OCI-LY7 (cell line): Measurements from ENCODE around the gene AQP12B. TPM values are rescaled to one million over a fixed set of nuclear protein-coding genes. Genes with fewer than 3 reads are reported as not detected.

Source experiments
- BruUV-seq: library from RNA; stranded (reverse); fragments of 400-500 nt; replicated peaks from 2 replicates; lab custom pipeline; 2021; lab: Mats Ljungman, UMichigan
- CTCF ChIA-PET: fragments of 300-600 bp; sonication (Branson Sonifier 250); formaldehyde crosslinking; loops from one replicate; lab custom pipeline; 2022; ENCODE audit warnings: antibody characterized with exemption; ENCODE audit not compliant: unreplicated experiment; lab: Charles Lee
- POLR2A ChIA-PET: fragments of 300-600 bp; sonication (Branson Sonifier 250); formaldehyde crosslinking; loops from one replicate; lab custom pipeline; 2022; ENCODE audit warnings: antibody characterized with exemption; lab: Charles Lee
- DNase-seq: peaks from one replicate; pipeline ENCODE4 v3.0.0-alpha.2; 2015; ENCODE audit warnings: low spot score
- H2AFZ ChIP-seq: fragments of 200-600 bp; sonication (generic), shearing (Covaris generic); 2 replicates; pipeline ENCODE4 v1.6.1; 2014; ENCODE audit warnings: mild to moderate bottlenecking, antibody characterized with exemption, low read length, moderate library complexity
- H3K27ac ChIP-seq: fragments of 200-600 bp; sonication (generic); 2 replicates; pipeline ENCODE4 v1.5.1; 2014; ENCODE audit warnings: mixed run types, low read depth, mild to moderate bottlenecking, moderate library complexity, low read length, inconsistent platforms; ENCODE audit not compliant: poor library complexity, severe bottlenecking
- H3K36me3 ChIP-seq: fragments of 200-600 bp; sonication (generic); 2 replicates; pipeline ENCODE4 v1.6.1; 2014; ENCODE audit warnings: mild to moderate bottlenecking, antibody characterized with exemption, low read length, moderate library complexity, mixed read lengths; ENCODE audit not compliant: insufficient read depth
- H3K4me1 ChIP-seq: fragments of 200-600 bp; sonication (generic); 2 replicates; pipeline ENCODE4 v1.5.1; 2014; ENCODE audit warnings: mild to moderate bottlenecking, low read length; ENCODE audit not compliant: insufficient read depth, poor library complexity, severe bottlenecking
- H3K4me2 ChIP-seq: fragments of 200-600 bp; sonication (generic); 2 replicates; pipeline ENCODE4 v1.6.1; 2014; ENCODE audit warnings: mild to moderate bottlenecking, low read length
- H3K4me3 ChIP-seq: fragments of 200-600 bp; sonication (generic); 2 replicates; pipeline ENCODE4 v1.5.1; 2014; ENCODE audit warnings: mild to moderate bottlenecking, low read depth, low read length; ENCODE audit not compliant: poor library complexity, severe bottlenecking
- H3K79me2 ChIP-seq: fragments of 200-600 bp; sonication (generic); 2 replicates; pipeline ENCODE4 v1.6.1; 2016; ENCODE audit warnings: low read depth, mild to moderate bottlenecking, low read length, moderate library complexity, mixed read lengths; ENCODE audit not compliant: insufficient read depth
- H3K9me2 ChIP-seq: fragments of 200-600 bp; sonication (generic); 2 replicates; pipeline ENCODE4 v1.6.1; 2016; ENCODE audit warnings: mild to moderate bottlenecking, low read length, mixed read lengths; ENCODE audit not compliant: insufficient read depth
- H3K9me3 ChIP-seq: fragments of 200-600 bp; sonication (generic); 2 replicates; pipeline ENCODE4 v1.6.1; 2014; ENCODE audit warnings: mild to moderate bottlenecking, mixed run types, low read length, mixed read lengths
- H4K20me1 ChIP-seq: fragments of 200-600 bp; sonication (generic); 2 replicates; pipeline ENCODE4 v1.6.1; 2014; ENCODE audit warnings: mild to moderate bottlenecking, antibody characterized with exemption, low read length, moderate library complexity, mixed read lengths; ENCODE audit not compliant: insufficient read depth
- CTCF ChIP-seq: fragments of 200-600 bp; sonication (generic); conservative IDR thresholded peaks from 2 replicates; pipeline ENCODE4 v1.5.1; 2014; ENCODE audit warnings: mild to moderate bottlenecking, antibody characterized with exemption, low read length, moderate library complexity, mixed read lengths
- EZH2phosphoT487 ChIP-seq: fragments of 200-600 bp; sonication (generic); IDR thresholded peaks from 2 replicates; pipeline ENCODE4 v1.6.1; 2018; ENCODE audit warnings: low read depth, borderline replicate concordance, mild to moderate bottlenecking, mixed run types, antibody characterized with exemption, low read length, moderate library complexity, mixed read lengths
- intact Hi-C: fragments of 100-400 bp; cut with micrococcal nuclease; formaldehyde crosslinking; loops from one replicate; pipeline ENCODE4 v1.10.0; 2022; ENCODE audit not compliant: unreplicated experiment
- total RNA-seq, 2 experiments: library from RNA; depleted of rRNA in 1 of 2; stranded (reverse); fragments of >200 nt in 1 of 2; shearing (Covaris generic) in 1 of 2; gene quantifications; 2 replicates each; pipeline ENCODE4 v1.2.3, GENCODE V29; 2014 to 2022

AQP12B gene
- total RNA-seq, 2 experiments from 2014 or later = not detected

GRCh38 chr2:240727913-240728312 lies 45.2 kb upstream of the AQP12B start:
- ChIA-PET POLR2A (no interaction called here), CTCF (no interaction called here)
- DNase-seq = no peak
- Histone ChIP-seq H3K4me3 (no peak overlapping the region), H2AFZ (no peak overlapping the region), H3K4me2 (no peak overlapping the region), H3K9me2 (no peaks in the 10 kb centered on the region), H4K20me1 (no peaks in the 10 kb centered on the region), H3K9me3 (no peaks in the 10 kb centered on the region), H3K4me1 (no peaks in the 10 kb centered on the region), H3K36me3 (no peaks in the 10 kb centered on the region), H3K27ac (no peak overlapping the region), H3K79me2 (no peaks in the 10 kb centered on the region)
- intact Hi-C loops = no loop called here
- TF ChIP-seq EZH2phosphoT487 (no peak), CTCF (no peak)
- no TSS peak for BruUV-seq

GRCh38 chr2:240727439-240727838 lies 44.8 kb upstream of the AQP12B start:
- intact Hi-C loops = no loop called here
- Histone ChIP-seq H3K9me3 (no peaks in the 10 kb centered on the region), H4K20me1 (no peaks in the 10 kb centered on the region), H3K79me2 (no peaks in the 10 kb centered on the region), H3K9me2 (no peaks in the 10 kb centered on the region), H3K4me3 (no peak overlapping the region), H3K36me3 (no peaks in the 10 kb centered on the region), H3K4me2 (no peak overlapping the region), H3K27ac (no peak overlapping the region), H2AFZ (no peak overlapping the region), H3K4me1 (no peaks in the 10 kb centered on the region)
- DNase-seq = no peak
- BruUV-seq = no TSS peak
- ChIA-PET POLR2A (no interaction called here), CTCF (no interaction called here)
- TF ChIP-seq CTCF (no peak), EZH2phosphoT487 (no peak)

- ChIA-PET POLR2A (no interaction called here), CTCF (no interaction called here)
- no peaks in the 10 kb centered on the region for H3K9me3 ChIP-seq
- H3K9me2 ChIP-seq = no peaks in the 10 kb centered on the region
- no TSS peak for BruUV-seq
- H3K36me3 ChIP-seq = no peaks in the 10 kb centered on the region
- intact Hi-C loops = no loop called here
- no peaks in the 10 kb centered on the region for H3K4me1 ChIP-seq
- H3K4me3 ChIP-seq = no peak overlapping the region
- H3K27ac ChIP-seq = no peak overlapping the region
- no peak for TF ChIP-seq EZH2phosphoT487
- no peak for TF ChIP-seq CTCF
- H4K20me1 ChIP-seq = no peaks in the 10 kb centered on the region
- H3K4me2 ChIP-seq = no peak overlapping the region
- H2AFZ ChIP-seq = no peak overlapping the region
- H3K79me2 ChIP-seq = no peaks in the 10 kb centered on the region
- DNase-seq = no peak
These were observed 44.2 kb upstream of the AQP12B start for GRCh38 chr2:240726876-240727275.
